NCI-H2227 (cell line): ENCODE measurements around the gene TBC1D2.
A peak's percentile ranks its signal among the peaks of the same experiment; 100 is the strongest.
"Not testable (repeated sequence)": the region's sequence is repeated elsewhere in the genome, so short reads cannot be mapped to it uniquely, and the experiment has no call there.

Experiments used
- DNase-seq: peaks from one replicate; lab custom pipeline; 2025; ENCODE audit not compliant: unreplicated experiment; lab: John Stamatoyannopoulos, UW

Gene TBC1D2

GRCh38 chr9:98275159-98275558, 19.7 kb upstream of the TBC1D2 start:
- DNase-seq = no peak

- no peak for DNase-seq
These were observed 16.6 kb upstream of the TBC1D2 start for GRCh38 chr9:98272083-98272482.

GRCh38 chr9:98271479-98271878, 16.0 kb upstream of the TBC1D2 start:
- peak; percentile 6 for DNase-seq

GRCh38 chr9:98270284-98270683, 14.8 kb upstream of the TBC1D2 start:
- not testable (repeated sequence) for DNase-seq

GRCh38 chr9:98269652-98270051, 14.2 kb upstream of the TBC1D2 start:
- DNase-seq = not testable (repeated sequence)

GRCh38 chr9:98267556-98267955, 12.1 kb upstream of the TBC1D2 start:
- DNase-seq = not testable (repeated sequence)

- DNase-seq = no peak
These were observed 9.1 kb upstream of the TBC1D2 start for GRCh38 chr9:98264516-98264915.

- peak; percentile 66 for DNase-seq
These were observed 8.3 kb upstream of the TBC1D2 start for GRCh38 chr9:98263482-98264357.

GRCh38 chr9:98263080-98263479, 7.6 kb upstream of the TBC1D2 start:
- no peak for DNase-seq

GRCh38 chr9:98262056-98262455, 6.6 kb upstream of the TBC1D2 start:
- DNase-seq = no peak

GRCh38 chr9:98260635-98261034, 5.2 kb upstream of the TBC1D2 start:
- no peak for DNase-seq

- DNase-seq = no peak
These were observed 4.3 kb upstream of the TBC1D2 start for GRCh38 chr9:98259791-98260190.

- peak; percentile 21 for DNase-seq
These were observed 1.3 kb upstream of the TBC1D2 start for GRCh38 chr9:98256756-98257155.

GRCh38 chr9:98255061-98255577, 330 bp downstream of the TBC1D2 start:
- DNase-seq = peak; percentile 35

GRCh38 chr9:98254228-98255060, 1.0 kb downstream of the TBC1D2 start:
- no peak for DNase-seq

- no peak for DNase-seq
These were observed 1.9 kb downstream of the TBC1D2 start for GRCh38 chr9:98253565-98253964.

GRCh38 chr9:98251551-98251950, 3.9 kb downstream of the TBC1D2 start:
- DNase-seq = no peak

- DNase-seq = no peak
These were observed 5.7 kb downstream of the TBC1D2 start for GRCh38 chr9:98249771-98250170.

GRCh38 chr9:98248737-98249474, 6.5 kb downstream of the TBC1D2 start:
- no peak for DNase-seq

- DNase-seq = no peak
These were observed 7.4 kb downstream of the TBC1D2 start for GRCh38 chr9:98247831-98248657.
